LHCN-M2 (cell line): ENCODE data around the gene PLEKHN1. TPM values are rescaled to one million over a fixed set of nuclear protein-coding genes. Genes with fewer than 3 reads are reported as not detected.
"Not testable (repeated sequence)": the region's sequence is repeated elsewhere in the genome, so short reads cannot be mapped to it uniquely, and the experiment has no call there.

Source experiments
- DNase-seq: peaks from one replicate; pipeline ENCODE4 v3.0.0-alpha.2; 2012; ENCODE audit warnings: low read depth
- total RNA-seq: library from RNA; depleted of rRNA; stranded (reverse); fragments of >200 nt; gene quantifications from 2 replicates; pipeline ENCODE4 v1.2.3, GENCODE V29; 2014

The PLEKHN1 gene
- total RNA-seq, 1 experiment from 2014 or later = 0.40 TPM

GRCh38 chr1:974293-974640, 8.0 kb downstream of the PLEKHN1 start:
- no peak for DNase-seq

- DNase-seq = no peak
These were observed 8.5 kb downstream of the PLEKHN1 start for GRCh38 chr1:974687-975328.

- no peak for DNase-seq
These were observed 9.1 kb downstream of the PLEKHN1 start for GRCh38 chr1:975365-975764.

GRCh38 chr1:975896-976683, 9.8 kb downstream of the PLEKHN1 start:
- DNase-seq = no peak

GRCh38 chr1:976791-977190, 10.5 kb downstream of the PLEKHN1 start:
- DNase-seq = not testable (repeated sequence)

GRCh38 chr1:978069-978834, 12.0 kb downstream of the PLEKHN1 start:
- no peak for DNase-seq

- no peak for DNase-seq
These were observed 12.8 kb downstream of the PLEKHN1 start for GRCh38 chr1:978835-979743.

- DNase-seq = no peak
These were observed 13.4 kb downstream of the PLEKHN1 start for GRCh38 chr1:979744-980072.

GRCh38 chr1:980137-980571, 13.9 kb downstream of the PLEKHN1 start:
- no peak for DNase-seq

- DNase-seq = no peak
These were observed 14.5 kb downstream of the PLEKHN1 start for GRCh38 chr1:980602-981395.

GRCh38 chr1:981491-981954, 15.2 kb downstream of the PLEKHN1 start:
- no peak for DNase-seq

- DNase-seq = no peak
These were observed 15.8 kb downstream of the PLEKHN1 start, which contains the start of gene PERM1 for GRCh38 chr1:981955-982558. TSS of gene PERM1 (minus strand) at chr1:982093. CDS start at chr1:981029, 1,064 bp downstream.

GRCh38 chr1:982765-983436, 16.6 kb downstream of the PLEKHN1 start:
- no peak for DNase-seq

GRCh38 chr1:983798-984475, 17.7 kb downstream of the PLEKHN1 start:
- DNase-seq = no peak

- no peak for DNase-seq
These were observed 18.2 kb downstream of the PLEKHN1 start for GRCh38 chr1:984476-984814.

- no peak for DNase-seq
These were observed 18.8 kb downstream of the PLEKHN1 start for GRCh38 chr1:985126-985525.

- DNase-seq = not testable (repeated sequence)
These were observed 21.8 kb downstream of the PLEKHN1 start for GRCh38 chr1:988061-988460.

GRCh38 chr1:991275-991674, 25.0 kb downstream of the PLEKHN1 start:
- DNase-seq = not testable (repeated sequence)

GRCh38 chr1:991895-992294, 25.6 kb downstream of the PLEKHN1 start:
- DNase-seq = no peak
